C4-2B (cell line): Measurements from ENCODE around the gene SPATA24.

ENCODE experiments used
- CTCF ChIP-seq: fragments of 450-650 bp; conservative IDR thresholded peaks from 2 replicates; pipeline ENCODE4 v1.5.1; 2017; ENCODE audit warnings: mild to moderate bottlenecking
- ZFX ChIP-seq: fragments of 450-650 bp; IDR thresholded peaks from 2 replicates; pipeline ENCODE4 v1.6.1; 2017

GRCh38 chr5:139376364-139376763, 27.5 kb downstream of the SPATA24 start:
- TF ChIP-seq CTCF (no peak), ZFX (no peak)
